ENCODE data around the gene RIC8A.

GRCh38 chr11:203056-203944 lies 4.2 kb upstream of the RIC8A start:
- TF ChIP-seq ZBTB17 (CRISPR knock-in tag; IDR thresholded peaks at IDR 0.05) (no peak), POLR2A (conservative IDR thresholded peaks at IDR 0.05) (peak; percentile 56; the same call in 1 of the 2 replicates), BRD9 (IDR thresholded peaks at IDR 0.05; ENCODE audit: low read depth, partially characterized antibody) (no peak)
